HG03460 (cell line): Measurements from ENCODE around the gene PPP1R2.
A peak's percentile ranks its signal among the peaks of the same experiment; 100 is the strongest.

Source experiments
- ATAC-seq: cut with Tn5 transposase; IDR thresholded peaks from one replicate; pipeline ENCODE4 v1.9.1; 2021; ENCODE audit not compliant: unreplicated experiment

PPP1R2 gene

GRCh38 chr3:195566797-195567196 lies 23.7 kb upstream of the PPP1R2 start:
- ATAC-seq = no peak

- no peak for ATAC-seq
These were observed 22.6 kb upstream of the PPP1R2 start for GRCh38 chr3:195565716-195566115.

GRCh38 chr3:195563317-195563716 lies 20.2 kb upstream of the PPP1R2 start:
- ATAC-seq = no peak

- ATAC-seq = no peak
These were observed 16.7 kb upstream of the PPP1R2 start for GRCh38 chr3:195559723-195560409.

- no peak for ATAC-seq
These were observed 15.5 kb upstream of the PPP1R2 start for GRCh38 chr3:195558602-195559001.

- no peak for ATAC-seq
These were observed 14.2 kb upstream of the PPP1R2 start for GRCh38 chr3:195557322-195557721.

GRCh38 chr3:195556390-195556789 lies 13.3 kb upstream of the PPP1R2 start:
- no peak for ATAC-seq

GRCh38 chr3:195555110-195555509 lies 12.0 kb upstream of the PPP1R2 start:
- no peak for ATAC-seq

GRCh38 chr3:195554458-195554857 lies 11.3 kb upstream of the PPP1R2 start:
- ATAC-seq = no peak

GRCh38 chr3:195553268-195553667 lies 10.1 kb upstream of the PPP1R2 start:
- no peak for ATAC-seq

GRCh38 chr3:195551381-195551978 lies 8.4 kb upstream of the PPP1R2 start:
- no peak for ATAC-seq

- ATAC-seq = peak; percentile 52
These were observed 7.6 kb upstream of the PPP1R2 start for GRCh38 chr3:195550723-195551122.

- peak; percentile 69 for ATAC-seq
These were observed 6.9 kb upstream of the PPP1R2 start for GRCh38 chr3:195549931-195550519.

- no peak for ATAC-seq
These were observed 5.9 kb upstream of the PPP1R2 start for GRCh38 chr3:195548987-195549386.

- ATAC-seq = no peak
These were observed 5.4 kb upstream of the PPP1R2 start for GRCh38 chr3:195548501-195548900.

GRCh38 chr3:195548006-195548405 lies 4.9 kb upstream of the PPP1R2 start:
- no peak for ATAC-seq

- no peak for ATAC-seq
These were observed 3.0 kb upstream of the PPP1R2 start for GRCh38 chr3:195546130-195546560.

GRCh38 chr3:195544634-195545033 lies 1.5 kb upstream of the PPP1R2 start:
- no peak for ATAC-seq

- ATAC-seq = no peak
These were observed 1.1 kb upstream of the PPP1R2 start for GRCh38 chr3:195544230-195544536.

- no peak for ATAC-seq
These were observed 540 bp upstream of the PPP1R2 start for GRCh38 chr3:195543500-195544229.

GRCh38 chr3:195542316-195542697 lies 818 bp downstream of the PPP1R2 start:
- no peak for ATAC-seq

GRCh38 chr3:195540511-195540910 lies 2.6 kb downstream of the PPP1R2 start:
- ATAC-seq = no peak
